Mesendoderm (in vitro differentiated cells): ENCODE results near the gene TRRAP.

ENCODE experiments used
- DNase-seq: peaks from one replicate; pipeline ENCODE4 v3.0.0; 2013
- H2AK5ac ChIP-seq: 2 replicates; pipeline ENCODE4 v1.6.1; 2013; ENCODE audit warnings: low read length, inconsistent platforms
- H2BK120ac ChIP-seq: 2 replicates; pipeline ENCODE4 v1.6.1; 2013; ENCODE audit warnings: low read depth, mild to moderate bottlenecking, low read length, moderate library complexity, mixed read lengths
- H2BK15ac ChIP-seq: replicated peaks from 2 replicates; pipeline ENCODE4 v1.6.1; 2013; ENCODE audit warnings: low read depth, mild to moderate bottlenecking, moderate library complexity
- H2BK5ac ChIP-seq: 2 replicates; pipeline ENCODE4 v1.6.1; 2013; ENCODE audit warnings: low read length, inconsistent platforms
- H3K18ac ChIP-seq: 2 replicates; pipeline ENCODE4 v1.6.1; 2013; ENCODE audit warnings: mild to moderate bottlenecking, low read length, mixed read lengths
- H3K23ac ChIP-seq: one replicate; pipeline ENCODE4 v1.6.1; 2013; ENCODE audit warnings: low read length
- H3K27ac ChIP-seq: 2 replicates; pipeline ENCODE4 v1.5.1; 2013; ENCODE audit warnings: low read depth, mild to moderate bottlenecking, inconsistent platforms, low read length, moderate library complexity
- H3K27me3 ChIP-seq: 2 replicates; pipeline ENCODE4 v1.6.1; 2013; ENCODE audit warnings: low read length, control low read depth, mild to moderate bottlenecking, inconsistent platforms; ENCODE audit not compliant: insufficient read depth, poor library complexity
- H3K36me3 ChIP-seq: 2 replicates; pipeline ENCODE4 v1.6.1; 2013; ENCODE audit warnings: low read length, inconsistent platforms; ENCODE audit not compliant: control insufficient read depth, insufficient read depth
- H3K4ac ChIP-seq: one replicate; pipeline ENCODE4 v1.6.1; 2013; ENCODE audit warnings: low read depth, mild to moderate bottlenecking, low read length, moderate library complexity
- H3K4me1 ChIP-seq: 2 replicates; pipeline ENCODE4 v1.6.1; 2013; ENCODE audit warnings: low read depth, low read length, inconsistent platforms; ENCODE audit not compliant: control insufficient read depth
- H3K4me2 ChIP-seq: 2 replicates; pipeline ENCODE4 v1.6.1; 2013; ENCODE audit warnings: low read length
- H3K4me3 ChIP-seq: 2 replicates; pipeline ENCODE4 v1.5.1; 2013; ENCODE audit warnings: mild to moderate bottlenecking, low read length
- H3K56ac ChIP-seq: one replicate; pipeline ENCODE4 v1.6.1; 2013; ENCODE audit warnings: low read length
- H3K79me1 ChIP-seq: 2 replicates; pipeline ENCODE4 v1.6.1; 2013; ENCODE audit warnings: low read length, inconsistent platforms
- H3K79me2 ChIP-seq: 2 replicates; pipeline ENCODE4 v1.6.1; 2013; ENCODE audit warnings: mild to moderate bottlenecking, low read length; ENCODE audit not compliant: control insufficient read depth, insufficient read depth
- H3K9ac ChIP-seq: 2 replicates; pipeline ENCODE4 v1.6.1; 2013; ENCODE audit warnings: low read length, inconsistent platforms
- H4K5ac ChIP-seq: one replicate; pipeline ENCODE4 v1.6.1; 2013; ENCODE audit warnings: low read length
- H4K8ac ChIP-seq: one replicate; pipeline ENCODE4 v1.6.1; 2013; ENCODE audit warnings: low read depth, mild to moderate bottlenecking, control low read depth, low read length, moderate library complexity
- WGBS: extraction: QIAGEN DNeasy Blood & Tissue Kit; methylation state at CpG from one replicate; pipeline ENCODE4 v1.1.7; 2013; ENCODE audit warnings: low lambda C conversion rate, missing lambda C conversion rate; ENCODE audit not compliant: insufficient coverage; ENCODE audit errors: extremely low coverage; 5-methylcytosine and 5-hydroxymethylcytosine counted together

The TRRAP gene

GRCh38 chr7:98879198-98879978 lies 1.1 kb downstream of the TRRAP start:
- no peaks in the 10 kb centered on the region for H3K27me3 ChIP-seq
- no peak overlapping the region for H3K27ac ChIP-seq
- peak; percentile 74 for DNase-seq
- peak overlapping the region; percentile 96 for H3K56ac ChIP-seq
- H2BK5ac ChIP-seq: no peak overlapping the region
- H2BK15ac ChIP-seq: no peak overlapping the region
- H3K4me1 ChIP-seq: no peaks in the 10 kb centered on the region
- peaks cover 7% of the 10 kb centered on the region for H3K79me1 ChIP-seq
- WGBS: no CpG with 5 or more reads among the region's 29 CpGs
- H3K18ac ChIP-seq: peak overlapping the region; percentile 46
- peak overlapping the region; percentile 63 for H3K4me2 ChIP-seq
- H3K79me2 ChIP-seq: peaks cover 18% of the 10 kb centered on the region
- H3K36me3 ChIP-seq: peaks cover 5% of the 10 kb centered on the region
- H3K9ac ChIP-seq: peak overlapping the region; percentile 82
- H3K23ac ChIP-seq: no peak overlapping the region
- H2AK5ac ChIP-seq: no peak overlapping the region
- H3K4ac ChIP-seq: no peak overlapping the region
- no peak overlapping the region for H4K5ac ChIP-seq
- H2BK120ac ChIP-seq: no peak overlapping the region
- no peak overlapping the region for H4K8ac ChIP-seq
- peak overlapping the region; percentile 84 for H3K4me3 ChIP-seq

GRCh38 chr7:98879979-98880315 lies 1.6 kb downstream of the TRRAP start:
- H3K4me3 ChIP-seq: no peak overlapping the region
- WGBS: no CpG with 5 or more reads among the region's 9 CpGs
- DNase-seq: no peak

GRCh38 chr7:98880485-98880884 lies 2.2 kb downstream of the TRRAP start:
- Histone ChIP-seq H4K8ac (no peak overlapping the region), H3K4ac (no peak overlapping the region), H3K9ac (no peak overlapping the region), H3K79me2 (peaks cover 20% of the 10 kb centered on the region), H3K4me2 (no peak overlapping the region), H3K36me3 (peaks cover 7% of the 10 kb centered on the region), H3K79me1 (peaks cover 10% of the 10 kb centered on the region), H3K18ac (no peak overlapping the region), H3K27ac (no peak overlapping the region), H2BK15ac (no peak overlapping the region), H3K56ac (no peak overlapping the region), H2BK5ac (no peak overlapping the region), H4K5ac (no peak overlapping the region), H2BK120ac (no peak overlapping the region), H2AK5ac (no peak overlapping the region), H3K4me1 (no peaks in the 10 kb centered on the region), H3K27me3 (no peaks in the 10 kb centered on the region), H3K23ac (no peak overlapping the region), H3K4me3 (no peak overlapping the region)
- no CpG with 5 or more reads among the region's 8 CpGs for WGBS
- no peak for DNase-seq

More at GRCh38 chr7:98879979-98880315, 1.6 kb downstream of the TRRAP start:
- Histone ChIP-seq H3K4ac (no peak overlapping the region), H2BK120ac (no peak overlapping the region), H3K36me3 (peaks cover 7% of the 10 kb centered on the region), H2BK15ac (no peak overlapping the region), H3K4me2 (no peak overlapping the region), H3K27me3 (no peaks in the 10 kb centered on the region), H4K8ac (no peak overlapping the region), H3K23ac (no peak overlapping the region), H3K4me1 (no peaks in the 10 kb centered on the region), H3K18ac (no peak overlapping the region), H2BK5ac (no peak overlapping the region), H3K9ac (no peak overlapping the region), H3K79me1 (peaks cover 10% of the 10 kb centered on the region), H3K27ac (no peak overlapping the region), H3K56ac (no peak overlapping the region), H4K5ac (no peak overlapping the region), H2AK5ac (no peak overlapping the region), H3K79me2 (peaks cover 20% of the 10 kb centered on the region)

GRCh38 chr7:98881561-98882315 lies 3.4 kb downstream of the TRRAP start:
- WGBS: no CpG with 5 or more reads among the region's 9 CpGs
- Histone ChIP-seq H3K79me1 (peaks cover 10% of the 10 kb centered on the region), H3K56ac (no peak overlapping the region), H3K4me1 (no peaks in the 10 kb centered on the region), H4K8ac (no peak overlapping the region), H3K79me2 (peaks cover 20% of the 10 kb centered on the region), H3K4me2 (no peak overlapping the region), H2BK120ac (no peak overlapping the region), H3K27me3 (no peaks in the 10 kb centered on the region), H3K4ac (no peak overlapping the region), H4K5ac (no peak overlapping the region), H2AK5ac (no peak overlapping the region), H3K36me3 (peaks cover 8% of the 10 kb centered on the region), H2BK15ac (no peak overlapping the region), H3K23ac (no peak overlapping the region), H3K9ac (no peak overlapping the region), H3K18ac (no peak overlapping the region), H3K27ac (no peak overlapping the region), H3K4me3 (no peak overlapping the region), H2BK5ac (no peak overlapping the region)
- DNase-seq: no peak

- Histone ChIP-seq H3K36me3 (peaks cover 8% of the 10 kb centered on the region), H3K27me3 (no peaks in the 10 kb centered on the region), H3K4me3 (no peak overlapping the region), H2BK15ac (no peak overlapping the region), H4K5ac (no peak overlapping the region), H3K79me1 (peaks cover 8% of the 10 kb centered on the region), H3K4ac (no peak overlapping the region), H3K4me1 (no peaks in the 10 kb centered on the region), H3K27ac (no peak overlapping the region), H3K56ac (no peak overlapping the region), H2BK120ac (no peak overlapping the region), H3K18ac (no peak overlapping the region), H3K9ac (no peak overlapping the region), H2AK5ac (no peak overlapping the region), H3K4me2 (no peak overlapping the region), H2BK5ac (no peak overlapping the region), H4K8ac (no peak overlapping the region), H3K79me2 (peaks cover 15% of the 10 kb centered on the region), H3K23ac (no peak overlapping the region)
- WGBS: no CpG with 5 or more reads among the region's 4 CpGs
- no peak for DNase-seq
Observed at GRCh38 chr7:98884416-98884815, 6.1 kb downstream of the TRRAP start.
